ENCODE data around the gene MVB12B.

DNA sequence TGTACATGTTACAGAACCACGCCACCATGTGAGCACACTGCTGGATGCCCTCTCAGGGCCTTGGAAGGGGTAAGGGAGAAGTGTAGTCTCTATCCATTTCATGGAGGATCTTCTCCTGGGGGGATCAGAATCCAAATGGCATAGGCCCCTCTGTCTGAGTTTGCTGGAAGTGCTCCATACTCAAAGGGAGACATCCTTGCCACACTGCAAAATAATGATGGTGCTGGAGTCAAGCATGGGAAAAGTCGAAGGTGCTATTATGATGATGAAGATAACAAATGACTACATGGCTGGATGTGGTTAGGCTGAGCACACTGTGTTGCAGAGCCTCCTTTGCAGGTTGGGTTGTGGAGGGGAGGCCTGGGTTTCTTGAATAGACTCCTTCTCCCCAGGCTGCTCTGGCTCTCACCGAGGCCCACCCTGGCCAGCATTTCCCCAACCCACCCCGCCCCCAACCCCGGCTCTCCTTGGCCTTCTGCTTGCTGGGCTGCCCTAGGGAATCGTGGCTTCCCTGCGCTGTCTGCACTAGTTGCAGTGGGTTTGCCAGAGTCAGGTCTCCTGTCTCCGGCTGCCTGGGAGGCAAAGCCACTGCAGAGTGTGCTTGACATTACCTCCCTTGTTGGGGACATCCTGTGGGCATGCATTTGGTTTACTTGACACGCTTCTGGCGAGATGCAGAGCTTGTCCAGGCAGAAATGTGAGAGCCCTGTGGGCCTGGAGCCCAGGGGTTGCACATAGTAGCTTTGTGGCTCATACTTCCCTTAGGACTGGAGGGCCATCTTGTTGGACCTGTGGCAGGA lies 3.0 kb downstream of the MVB12B start:
- peak in 1 of 2 donors; percentile 10 for TF ChIP-seq POLR2A (IDR thresholded peaks at IDR 0.05)
- TF ChIP-seq, protein P1, sequence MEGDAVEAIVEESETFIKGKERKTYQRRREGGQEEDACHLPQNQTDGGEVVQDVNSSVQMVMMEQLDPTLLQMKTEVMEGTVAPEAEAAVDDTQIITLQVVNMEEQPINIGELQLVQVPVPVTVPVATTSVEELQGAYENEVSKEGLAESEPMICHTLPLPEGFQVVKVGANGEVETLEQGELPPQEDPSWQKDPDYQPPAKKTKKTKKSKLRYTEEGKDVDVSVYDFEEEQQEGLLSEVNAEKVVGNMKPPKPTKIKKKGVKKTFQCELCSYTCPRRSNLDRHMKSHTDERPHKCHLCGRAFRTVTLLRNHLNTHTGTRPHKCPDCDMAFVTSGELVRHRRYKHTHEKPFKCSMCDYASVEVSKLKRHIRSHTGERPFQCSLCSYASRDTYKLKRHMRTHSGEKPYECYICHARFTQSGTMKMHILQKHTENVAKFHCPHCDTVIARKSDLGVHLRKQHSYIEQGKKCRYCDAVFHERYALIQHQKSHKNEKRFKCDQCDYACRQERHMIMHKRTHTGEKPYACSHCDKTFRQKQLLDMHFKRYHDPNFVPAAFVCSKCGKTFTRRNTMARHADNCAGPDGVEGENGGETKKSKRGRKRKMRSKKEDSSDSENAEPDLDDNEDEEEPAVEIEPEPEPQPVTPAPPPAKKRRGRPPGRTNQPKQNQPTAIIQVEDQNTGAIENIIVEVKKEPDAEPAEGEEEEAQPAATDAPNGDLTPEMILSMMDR (IDR thresholded peaks at IDR 0.05 in 4 of 5, conservative IDR thresholded peaks at IDR 0.05 in 1 of 5): no peak
